H1 (cell line): ENCODE results near the gene SPI1. TPM values are rescaled to one million over a fixed set of nuclear protein-coding genes. Genes with fewer than 3 reads are reported as not detected.

Experiments
- CTCF ChIA-PET: fragments of 300-600 bp; sonication (Branson Sonifier 250); formaldehyde crosslinking; loops from one replicate; lab custom pipeline; 2021; ENCODE audit not compliant: partially characterized antibody; lab: Charles Lee
- POLR2A ChIA-PET: fragments of 300-600 bp; sonication (Branson Sonifier 250); formaldehyde crosslinking; loops from one replicate; lab custom pipeline; 2021; ENCODE audit warnings: inconsistent platforms; ENCODE audit not compliant: partially characterized antibody; lab: Charles Lee
- DNase-seq, 2 experiments: peaks; one replicate each; pipeline versions ENCODE4 v3.0.0 to v3.0.0-alpha.2; 2010 to 2022; ENCODE audit warnings: low spot score in 2 of 2, low read depth in 1 of 2, mixed read lengths in 1 of 2
- FAIRE-seq: peaks from 2 replicates; lab custom pipeline; 2011; peaks lifted over from hg19 to GRCh38; lab: Jason Lieb, UNC
- H2AFZ ChIP-seq: 2 replicates; pipeline ENCODE4 v1.8.1; 2012; ENCODE audit warnings: low read length, inconsistent platforms
- H2AK5ac ChIP-seq: 2 replicates; pipeline ENCODE4 v1.6.1; 2013; ENCODE audit warnings: low read depth, low read length
- H2BK120ac ChIP-seq: replicated peaks from 2 replicates; pipeline ENCODE3; 2013; ENCODE audit warnings: low read depth, low read length, inconsistent platforms
- H2BK12ac ChIP-seq: 2 replicates; pipeline ENCODE4 v1.6.1; 2013; ENCODE audit warnings: low read depth, low read length
- H2BK15ac ChIP-seq: 2 replicates; pipeline ENCODE4 v1.6.1; 2013; ENCODE audit warnings: low read length
- H2BK20ac ChIP-seq: 2 replicates; pipeline ENCODE4 v1.6.1; 2013; ENCODE audit warnings: low read length
- H2BK5ac ChIP-seq: 2 replicates; pipeline ENCODE4 v1.6.1; 2013; ENCODE audit warnings: low read depth, low read length
- H3K14ac ChIP-seq: 2 replicates; pipeline ENCODE4 v1.6.1; 2013; ENCODE audit warnings: inconsistent platforms; ENCODE audit not compliant: insufficient read length
- H3K18ac ChIP-seq: 2 replicates; pipeline ENCODE4 v1.6.1; 2013; ENCODE audit warnings: low read length; ENCODE audit errors: extremely low read depth
- H3K23ac ChIP-seq: 2 replicates; pipeline ENCODE4 v1.6.1; 2013; ENCODE audit warnings: inconsistent platforms; ENCODE audit not compliant: insufficient read length
- H3K23me2 ChIP-seq: 2 replicates; pipeline ENCODE4 v1.6.1; 2013; ENCODE audit warnings: low read depth, low read length
- H3K27ac ChIP-seq: 2 replicates; pipeline ENCODE4 v1.6.1; 2011; ENCODE audit warnings: low read depth, low read length, inconsistent platforms
- H3K27me3 ChIP-seq, 4 experiments: replicated peaks in 1 of 4; 1 replicate in 1 of 4; 2 replicates in 3 of 4; pipeline versions ENCODE4 v1.6.1 to v1.8.1; 2011 to 2013; ENCODE audit warnings: low read length in 3 of 4, mild to moderate bottlenecking in 3 of 4, inconsistent platforms in 2 of 4, mixed read lengths in 2 of 4, moderate library complexity in 1 of 4; ENCODE audit not compliant: control insufficient read depth in 3 of 4, insufficient read depth in 3 of 4; ENCODE audit errors: extremely low read depth in 1 of 4
- H3K36me3 ChIP-seq, 4 experiments: 2 replicates each; pipeline versions ENCODE4 v1.6.1 to v1.8.1; 2011 to 2013; ENCODE audit warnings: mild to moderate bottlenecking in 4 of 4, low read length in 3 of 4, moderate library complexity in 2 of 4, control low read depth in 1 of 4, inconsistent platforms in 1 of 4; ENCODE audit not compliant: insufficient read depth in 4 of 4, control insufficient read depth in 2 of 4
- H3K4ac ChIP-seq: replicated peaks from 2 replicates; pipeline ENCODE3; 2013; ENCODE audit warnings: low read length, low read depth, mixed read lengths, inconsistent platforms; ENCODE audit not compliant: insufficient read length
- H3K4me1 ChIP-seq, 4 experiments: replicated peaks in 1 of 4; 1 replicate in 1 of 4; 2 replicates in 3 of 4; pipeline versions ENCODE4 v1.6.1 to v1.8.1; 2011 to 2013; ENCODE audit warnings: low read length in 3 of 4, inconsistent platforms in 2 of 4, mixed read lengths in 1 of 4; ENCODE audit not compliant: insufficient read depth in 4 of 4, control insufficient read depth in 3 of 4
- H3K4me2 ChIP-seq, 2 experiments: 2 replicates each; pipeline versions ENCODE4 v1.6.1 to v1.8.1; 2011 to 2013; ENCODE audit warnings: low read depth in 2 of 2, low read length in 2 of 2, control low read depth in 1 of 2, inconsistent platforms in 1 of 2, mild to moderate bottlenecking in 1 of 2; ENCODE audit not compliant: insufficient read depth in 1 of 2
- H3K4me3 ChIP-seq, 4 experiments: fragments of 200-600, 300-600 bp in 1 of 4; sonication (generic), shearing (Covaris generic), sonication (Bioruptor Twin) in 1 of 4; 2 replicates each; pipeline versions ENCODE4 v1.5.1 to v1.8.1; 2011 to 2016; ENCODE audit warnings: low read length in 4 of 4, low read depth in 3 of 4, control low read depth in 2 of 4, inconsistent platforms in 2 of 4, mild to moderate bottlenecking in 2 of 4, mixed read lengths in 1 of 4, moderate library complexity in 1 of 4; ENCODE audit not compliant: insufficient read depth in 2 of 4; ENCODE audit errors: extremely low read depth in 1 of 4
- H3K56ac ChIP-seq: replicated peaks from 2 replicates; pipeline ENCODE3; 2013; ENCODE audit warnings: low read depth, mild to moderate bottlenecking, mixed read lengths, low read length, inconsistent platforms; ENCODE audit not compliant: insufficient read length
- H3K79me1 ChIP-seq: 2 replicates; pipeline ENCODE4 v1.6.1; 2013; ENCODE audit warnings: low read depth, low read length, control low read depth
- H3K79me2 ChIP-seq, 2 experiments: 2 replicates each; pipeline versions ENCODE4 v1.6.1 to v1.8.1; 2012 to 2013; ENCODE audit warnings: low read length in 2 of 2, mild to moderate bottlenecking in 2 of 2, inconsistent platforms in 1 of 2; ENCODE audit not compliant: insufficient read depth in 2 of 2, control insufficient read depth in 1 of 2
- H3K9ac ChIP-seq, 4 experiments: replicated peaks in 1 of 4; 1 replicate in 1 of 4; 2 replicates in 3 of 4; pipeline versions ENCODE4 v1.6.1 to v1.8.1; 2011 to 2013; ENCODE audit warnings: low read depth in 3 of 4, low read length in 3 of 4, control low read depth in 2 of 4, mild to moderate bottlenecking in 2 of 4, moderate library complexity in 2 of 4, inconsistent platforms in 1 of 4; ENCODE audit errors: extremely low read depth in 1 of 4
- H3K9me3 ChIP-seq, 2 experiments: 2 replicates each; pipeline versions ENCODE4 v1.6.1 to v1.8.1; 2012 to 2013; ENCODE audit warnings: mild to moderate bottlenecking in 2 of 2, moderate library complexity in 2 of 2, control low read depth in 1 of 2, inconsistent platforms in 1 of 2, low read depth in 1 of 2, low read length in 1 of 2, mixed read lengths in 1 of 2; ENCODE audit not compliant: insufficient read depth in 2 of 2
- H4K20me1 ChIP-seq, 2 experiments: replicated peaks in 1 of 2; 2 replicates each; pipeline versions ENCODE3 to v1.8.1; 2011 to 2013; ENCODE audit warnings: inconsistent platforms in 2 of 2, low read length in 2 of 2, mild to moderate bottlenecking in 1 of 2; ENCODE audit not compliant: insufficient read depth in 2 of 2, control insufficient read depth in 1 of 2
- H4K5ac ChIP-seq: 2 replicates; pipeline ENCODE4 v1.6.1; 2013; ENCODE audit warnings: low read length, low read depth, mixed read lengths, inconsistent platforms; ENCODE audit not compliant: insufficient read length
- H4K8ac ChIP-seq: 2 replicates; pipeline ENCODE4 v1.8.0; 2013; ENCODE audit warnings: mild to moderate bottlenecking, moderate library complexity, low read length, inconsistent platforms; ENCODE audit not compliant: insufficient read depth; ENCODE audit errors: extremely low read depth
- H4K91ac ChIP-seq: replicated peaks from 2 replicates; pipeline ENCODE3; 2013; ENCODE audit warnings: low read length, mixed read lengths, inconsistent platforms; ENCODE audit not compliant: insufficient read length
- ASH2L ChIP-seq: fragments of 200-600, 300-600 bp; sonication (generic); IDR thresholded peaks from one replicate; pipeline ENCODE4 v1.7.1; 2017; ENCODE audit warnings: low read length
- CBX8 ChIP-seq: fragments of 300-800, 300-1000 bp; sonication (generic); IDR thresholded peaks from 2 replicates; pipeline ENCODE4 v1.7.1; 2016; ENCODE audit warnings: low read depth, low read length, borderline replicate concordance
- EP300 ChIP-seq, 2 experiments: IDR thresholded peaks; 1 replicate in 1 of 2; 2 replicates in 1 of 2; pipeline ENCODE4 v1.6.1; 2011 to 2012; ENCODE audit warnings: low read depth in 2 of 2, low read length in 2 of 2, mild to moderate bottlenecking in 2 of 2, borderline replicate concordance in 1 of 2, inconsistent platforms in 1 of 2, moderate library complexity in 1 of 2
- JUN ChIP-seq: IDR thresholded peaks from 2 replicates; pipeline ENCODE4 v1.6.1; 2011; ENCODE audit warnings: low read depth, mild to moderate bottlenecking, improper control_type of control experiment, low read length
- KDM1A ChIP-seq: fragments of 200-600, 300-600 bp; sonication (generic); IDR thresholded peaks from 2 replicates; pipeline ENCODE4 v1.7.1; 2016; ENCODE audit warnings: mild to moderate bottlenecking, low read length, borderline replicate concordance
- KDM5A ChIP-seq: fragments of 200-600 bp; IDR thresholded peaks from 2 replicates; pipeline ENCODE4 v1.7.1; 2012; ENCODE audit warnings: mild to moderate bottlenecking, low read length, inconsistent platforms, mixed read lengths
- PHF8 ChIP-seq: fragments of 200-600 bp; sonication (generic); conservative IDR thresholded peaks from 2 replicates; pipeline ENCODE4 v1.7.1; 2012; ENCODE audit warnings: low read depth, mild to moderate bottlenecking, inconsistent platforms, low read length, moderate library complexity
- RBBP5 ChIP-seq: IDR thresholded peaks from 2 replicates; pipeline ENCODE4 v1.7.1; 2012; ENCODE audit warnings: low read depth, mild to moderate bottlenecking, inconsistent platforms, low read length, moderate library complexity, borderline replicate concordance
- RXRA ChIP-seq: IDR thresholded peaks from 2 replicates; pipeline ENCODE4 v1.6.1; 2011; ENCODE audit warnings: low read depth, mild to moderate bottlenecking, low read length, moderate library complexity; ENCODE audit not compliant: insufficient read depth
- SP1 ChIP-seq: IDR thresholded peaks from 2 replicates; pipeline ENCODE4 v1.6.1; 2011; ENCODE audit warnings: low read depth, low read length
- USF2 ChIP-seq: IDR thresholded peaks from 2 replicates; pipeline ENCODE4 v1.6.1; 2011; ENCODE audit warnings: low read length, improper control_type of control experiment
- WGBS, 2 experiments: shearing (Covaris generic) in 1 of 2; methylation state at CpG; one replicate each; pipeline versions ENCODE4 v1.1.6 to v1.1.7; 2013 to 2015; ENCODE audit warnings: low lambda C conversion rate in 2 of 2, mixed read lengths in 2 of 2, inconsistent platforms in 1 of 2, low coverage in 1 of 2, missing lambda C conversion rate in 1 of 2; ENCODE audit not compliant: insufficient replicate concordance in 2 of 2, insufficient coverage in 1 of 2, insufficient read length in 1 of 2; ENCODE audit errors: extremely low coverage in 1 of 2, missing lambda C conversion rate in 1 of 2; 5-methylcytosine and 5-hydroxymethylcytosine counted together
- polyA plus RNA-seq, 7 experiments: library from polyadenylated mRNA; depleted of rRNA in 3 of 7; stranded (reverse) in 5 of 7; unstranded in 2 of 7; fragments of >200 nt in 5 of 7; fragments of 200-250 nt in 2 of 7; gene quantifications; 1 replicate in 5 of 7; 2 replicates in 1 of 7; 4 replicates in 1 of 7; pipeline versions ENCODE4 v1.2.1 to v1.2.3, GENCODE V29; 2011 to 2013; ENCODE audit warnings: missing spikeins in 2 of 7, mixed read lengths in 2 of 7
- total RNA-seq: library from RNA; stranded (reverse); fragmentation: NEBNext Ultra II Directional; extraction: Animal tissue kit (Norgen Biotek cat#: 25700); gene quantifications from 2 replicates; pipeline ENCODE4 v1.2.1, GENCODE V29; 2021

SPI1 gene
- total and polyA plus RNA-seq, 2 of the 8 experiments (the other 6 are each of a cell fraction or from before 2014, with no cell fraction given): 0.12 TPM; not detected in 1

- Histone ChIP-seq H3K14ac (no peak overlapping the region), H3K36me3 (no peaks in the 10 kb centered on the region), H3K4me2 (no peak overlapping the region), H4K20me1 (no peaks in the 10 kb centered on the region), H3K23ac (no peak overlapping the region), H3K4me3 (no peak overlapping the region), H4K8ac (no peak overlapping the region), H4K5ac (no peak overlapping the region), H3K27ac (no peak overlapping the region), H2BK120ac (no peak overlapping the region), H3K56ac (no peak overlapping the region), H2AFZ (no peak overlapping the region), H3K9ac (no peak overlapping the region), H3K79me1 (no peaks in the 10 kb centered on the region), H3K4me1 (peaks cover 0 to 12% (median 5%) of the 10 kb centered on the region in 4 experiments; a peak in 6 of 7 replicates), H4K91ac (no peak overlapping the region), H3K27me3 (no peaks in the 10 kb centered on the region), H3K9me3 (no peaks in the 10 kb centered on the region), H2BK12ac (peak overlapping the region; percentile 43; the same call in 1 of the 2 replicates), H3K79me2 (no peaks in the 10 kb centered on the region), H3K4ac (no peak overlapping the region), H3K23me2 (no peaks in the 10 kb centered on the region), H3K18ac (no peak overlapping the region), H2AK5ac (no peak overlapping the region), H2BK5ac (no peak overlapping the region), H2BK15ac (no peak overlapping the region)
- ChIA-PET CTCF (interaction anchor here (0.6 to 5.9 kb wide), 24 partner anchors 9 to 185 kb away, joined by 3 to 35 read pairs (median 4); partner anchors contain the start of genes ACP2, ARFGAP2 and NR1H3), POLR2A (interaction anchor here (1.4 to 1.6 kb wide), 2 partner anchors 18 to 101 kb away, joined by 3 read pairs; partner anchors contain the start of gene ACP2)
- no peak for DNase-seq
- FAIRE-seq: no peak
- 94% methylated on average over 16 of the region's 23 CpGs; no CpG with 5 or more reads in 1 of the 2 experiments for WGBS, 2 experiments
- TF ChIP-seq KDM1A (no peak), SP1 (no peak), KDM5A (no peak), RBBP5 (no peak), USF2 (no peak), JUN (no peak), RXRA (no peak), ASH2L (no peak), EP300 (IDR thresholded peaks at IDR 0.05; ENCODE audit: borderline replicate concordance in 1 of 2, low read depth in 2 of 2, low read length in 2 of 2) (no peak), PHF8 (no peak), CBX8 (no peak)
- TF ChIP-seq, all 59 proteins: peak for 0
- H2BK20ac ChIP-seq: no peak overlapping the region
Measured at GRCh38 chr11:47349521-47350095, 28.7 kb downstream of the SPI1 start.
